ENCODE results near the gene LUC7L3.

DNA sequence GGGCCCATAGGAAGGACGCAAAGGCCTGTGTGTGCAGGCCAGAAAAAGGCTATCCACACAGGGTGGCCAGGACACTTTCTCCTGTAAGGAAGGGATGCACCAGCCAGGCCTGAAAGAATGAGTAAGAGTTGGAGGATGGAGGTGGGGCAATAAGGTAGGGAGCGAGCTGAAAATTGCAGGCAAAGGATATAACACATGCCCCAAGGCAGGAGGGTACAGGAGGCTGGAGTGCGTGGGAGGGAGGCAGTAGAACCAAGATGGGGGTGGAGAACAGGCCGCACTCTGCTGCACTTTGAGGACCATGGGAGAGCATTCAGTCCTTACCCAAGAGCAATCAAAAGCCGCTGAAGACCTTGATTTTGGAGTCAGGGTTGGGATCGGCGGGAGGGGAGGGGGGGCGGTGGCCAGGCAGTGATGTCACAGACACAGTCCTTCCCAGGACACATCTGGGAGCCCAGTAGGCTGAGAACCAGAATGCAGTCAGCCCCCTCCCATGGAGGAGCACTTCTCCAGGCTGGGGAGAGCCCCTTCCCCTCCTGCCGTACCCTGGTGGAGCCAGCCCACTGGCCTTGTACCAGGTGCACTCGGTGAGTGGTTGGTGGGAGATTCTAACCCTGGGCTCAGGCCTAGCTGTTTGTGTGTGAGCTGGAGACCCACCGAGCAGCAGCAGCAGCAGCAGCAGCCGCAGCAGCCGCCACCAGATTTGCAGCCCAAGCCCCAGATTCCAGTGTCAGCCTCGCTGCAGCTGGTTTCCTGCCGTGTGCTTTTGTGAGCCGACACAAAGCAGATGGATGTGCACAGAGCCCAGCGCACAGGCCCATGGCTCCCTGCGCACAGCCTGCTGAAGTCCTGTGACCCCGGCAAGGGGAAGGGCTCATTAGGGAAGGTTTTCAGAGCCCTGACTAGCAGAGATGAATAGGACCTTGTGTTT lies 29.2 kb upstream of the LUC7L3 start:
- TF ChIP-seq, protein P1, sequence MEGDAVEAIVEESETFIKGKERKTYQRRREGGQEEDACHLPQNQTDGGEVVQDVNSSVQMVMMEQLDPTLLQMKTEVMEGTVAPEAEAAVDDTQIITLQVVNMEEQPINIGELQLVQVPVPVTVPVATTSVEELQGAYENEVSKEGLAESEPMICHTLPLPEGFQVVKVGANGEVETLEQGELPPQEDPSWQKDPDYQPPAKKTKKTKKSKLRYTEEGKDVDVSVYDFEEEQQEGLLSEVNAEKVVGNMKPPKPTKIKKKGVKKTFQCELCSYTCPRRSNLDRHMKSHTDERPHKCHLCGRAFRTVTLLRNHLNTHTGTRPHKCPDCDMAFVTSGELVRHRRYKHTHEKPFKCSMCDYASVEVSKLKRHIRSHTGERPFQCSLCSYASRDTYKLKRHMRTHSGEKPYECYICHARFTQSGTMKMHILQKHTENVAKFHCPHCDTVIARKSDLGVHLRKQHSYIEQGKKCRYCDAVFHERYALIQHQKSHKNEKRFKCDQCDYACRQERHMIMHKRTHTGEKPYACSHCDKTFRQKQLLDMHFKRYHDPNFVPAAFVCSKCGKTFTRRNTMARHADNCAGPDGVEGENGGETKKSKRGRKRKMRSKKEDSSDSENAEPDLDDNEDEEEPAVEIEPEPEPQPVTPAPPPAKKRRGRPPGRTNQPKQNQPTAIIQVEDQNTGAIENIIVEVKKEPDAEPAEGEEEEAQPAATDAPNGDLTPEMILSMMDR (IDR thresholded peaks at IDR 0.05), result no peak
- no peak for TF ChIP-seq POLR2A (IDR thresholded peaks at IDR 0.05)

Measured in right lobe of liver (tissue), 4 donors.